GM21515 (cell line): ENCODE measurements around the gene ZNF500.
"Not testable (repeated sequence)": the region's sequence is repeated elsewhere in the genome, so short reads cannot be mapped to it uniquely, and the experiment has no call there.

ENCODE experiments used
- ATAC-seq: cut with Tn5 transposase; IDR thresholded peaks from one replicate; pipeline ENCODE4 v1.9.1; 2021; ENCODE audit not compliant: unreplicated experiment

ZNF500 gene

GRCh38 chr16:4796982-4797804 is 30.2 kb upstream of the ZNF500 start:
- ATAC-seq = no peak

GRCh38 chr16:4795828-4796572 is 29.0 kb upstream of the ZNF500 start:
- no peak for ATAC-seq

DNA sequence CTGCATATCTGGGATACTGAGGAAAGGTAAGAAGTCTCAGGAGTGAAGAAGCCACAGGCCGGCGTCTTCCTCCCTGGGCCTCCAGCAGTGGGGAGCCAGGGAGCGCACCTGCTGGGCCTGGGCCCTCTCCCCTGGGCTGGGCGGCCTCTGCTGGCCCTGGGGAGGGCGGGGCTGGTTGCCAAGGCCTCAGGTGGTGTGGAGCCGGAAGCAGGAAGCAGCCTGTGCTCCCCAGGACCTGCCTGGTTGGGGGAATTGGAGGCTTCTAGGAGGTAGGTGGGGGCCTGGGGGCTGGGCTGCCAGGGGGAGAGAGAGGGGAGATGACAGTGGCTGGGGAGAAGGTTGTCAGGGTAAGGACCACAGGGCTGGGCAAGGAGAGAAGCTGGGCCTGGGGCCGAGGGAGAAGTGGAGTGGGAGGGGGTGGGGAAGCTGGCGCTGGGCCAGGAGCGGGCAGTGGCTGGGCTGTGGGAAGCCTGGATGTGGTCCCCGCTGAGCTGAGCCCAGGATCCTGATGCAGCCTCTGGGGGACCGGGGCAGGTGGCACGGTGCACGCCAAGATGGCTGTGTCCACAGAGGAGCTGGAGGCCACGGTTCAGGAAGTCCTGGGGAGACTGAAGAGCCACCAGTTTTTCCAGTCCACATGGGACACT is 28.3 kb upstream of the ZNF500 start, which contains the start of gene SMIM22:
Gene SMIM22, plus strand, starts transcription at position 189 of the 647 bp plus-strand sequence. Its CDS starts 366 bp downstream, at position 555.
- no peak for ATAC-seq

GRCh38 chr16:4792951-4793513 is 26.1 kb upstream of the ZNF500 start:
- no peak for ATAC-seq

- ATAC-seq = no peak
Measured at GRCh38 chr16:4790871-4791270, 23.9 kb upstream of the ZNF500 start.

DNA sequence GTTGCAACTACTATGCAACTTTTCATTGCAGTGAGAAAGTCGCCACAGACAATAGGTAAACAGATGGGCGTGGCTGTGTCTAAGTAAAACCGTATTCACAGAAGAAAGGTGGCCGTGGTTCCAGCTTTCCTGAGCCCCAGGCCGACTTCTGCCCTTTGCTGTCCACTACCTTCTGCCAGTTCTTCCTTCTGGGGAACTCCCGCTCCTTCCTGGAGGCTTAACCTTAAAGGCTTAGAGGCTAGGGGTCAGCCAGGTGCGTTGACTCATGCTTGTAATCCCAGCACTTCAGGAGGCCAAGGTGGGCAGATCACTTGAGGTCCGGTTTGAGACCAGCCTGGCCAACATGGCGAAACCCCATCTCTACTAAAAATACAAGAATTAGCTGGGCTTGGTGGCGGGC is 23.3 kb upstream of the ZNF500 start:
- no peak for ATAC-seq

GRCh38 chr16:4788910-4789309 is 21.9 kb upstream of the ZNF500 start:
- ATAC-seq = no peak

DNA sequence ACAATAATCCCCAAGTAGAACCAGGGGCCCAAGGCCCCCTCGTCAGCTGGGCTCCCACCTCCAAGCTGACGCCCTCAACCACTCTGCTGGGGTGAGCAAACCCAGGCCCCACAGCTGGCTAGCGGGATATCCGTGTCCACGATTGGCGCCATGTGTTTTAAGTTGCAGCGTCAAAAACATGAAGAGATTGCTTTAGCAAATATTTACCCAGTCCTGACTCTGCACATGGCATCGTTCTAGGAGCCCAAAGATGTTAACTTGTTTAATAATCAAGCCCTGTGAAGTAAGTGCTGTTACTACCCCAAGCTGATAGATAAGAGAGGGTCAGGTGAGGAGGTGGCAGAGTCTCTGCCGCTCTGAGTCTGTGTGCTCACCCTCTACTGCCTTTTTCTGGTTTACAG is 21.5 kb upstream of the ZNF500 start:
- ATAC-seq = no peak

DNA sequence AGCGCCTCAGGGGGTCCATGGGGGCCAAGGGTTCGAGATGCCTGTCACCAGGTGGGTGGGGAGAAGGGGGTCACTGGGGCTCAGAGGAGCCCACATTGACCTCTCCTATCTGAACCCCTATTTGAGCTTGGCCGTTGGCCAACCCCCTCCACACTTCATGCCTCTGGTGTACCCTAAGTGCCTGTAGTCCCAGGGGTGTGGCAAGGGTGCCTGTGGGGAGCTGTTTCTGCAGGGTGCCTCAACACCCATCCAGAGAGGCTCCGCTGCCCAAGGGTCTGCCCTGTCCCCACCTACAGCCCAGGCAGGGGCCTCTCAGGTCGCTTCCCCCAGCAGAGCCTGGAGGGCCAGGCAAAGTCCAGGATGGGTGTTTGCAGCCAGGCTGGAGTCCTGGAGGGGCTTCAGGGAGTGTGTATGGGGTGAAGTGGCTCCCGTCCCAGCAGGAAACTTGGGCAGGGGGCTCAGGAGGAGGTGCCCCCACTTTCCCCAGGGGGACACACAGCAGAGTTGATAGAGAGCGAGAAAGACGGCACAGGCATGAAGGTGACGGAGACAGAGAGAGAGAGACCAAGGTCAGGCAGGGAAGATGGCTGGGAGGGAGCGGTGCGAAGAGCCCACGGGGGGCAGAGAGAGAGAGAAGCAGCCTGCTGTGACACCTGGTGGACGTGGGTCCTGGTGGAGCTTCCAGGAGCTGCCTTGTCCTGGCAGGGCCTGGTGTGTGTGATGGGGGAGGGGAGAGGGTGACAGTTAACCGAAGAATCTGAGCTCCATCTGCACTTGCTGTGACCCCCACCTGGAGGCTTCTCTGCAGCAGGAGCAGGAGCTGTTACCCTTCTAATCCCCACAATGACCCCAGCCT is 20.9 kb upstream of the ZNF500 start, which contains the start of gene SEPTIN12:
Gene SEPTIN12, minus strand, starts transcription at position 719 of the 856 bp plus-strand sequence. Its CDS starts 700 bp downstream, at position 19.
- no peak for ATAC-seq

DNA sequence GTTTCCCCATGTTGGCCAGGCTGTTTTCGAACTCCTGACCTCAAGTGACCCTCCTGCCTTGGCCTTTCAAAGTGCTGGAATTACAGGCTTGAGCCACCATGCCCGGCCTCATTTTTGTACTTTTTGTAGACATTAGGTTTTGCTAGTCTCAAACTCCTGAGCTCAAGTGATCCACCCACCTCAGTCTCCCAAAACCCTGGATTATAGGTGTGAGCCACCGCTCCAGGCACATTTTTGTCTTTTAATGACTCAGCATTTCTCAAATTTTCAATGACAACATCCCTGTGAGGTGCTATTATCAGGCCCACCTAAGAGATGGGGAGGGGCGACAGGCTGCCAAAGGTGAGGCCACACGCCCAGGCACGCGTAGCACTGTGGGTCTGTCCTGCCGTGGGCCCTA is 20.1 kb upstream of the ZNF500 start:
- no peak for ATAC-seq

- no peak for ATAC-seq
Measured at GRCh38 chr16:4785758-4786433, 18.9 kb upstream of the ZNF500 start.

GRCh38 chr16:4784444-4784987 is 17.6 kb upstream of the ZNF500 start:
- not testable (repeated sequence) for ATAC-seq

DNA sequence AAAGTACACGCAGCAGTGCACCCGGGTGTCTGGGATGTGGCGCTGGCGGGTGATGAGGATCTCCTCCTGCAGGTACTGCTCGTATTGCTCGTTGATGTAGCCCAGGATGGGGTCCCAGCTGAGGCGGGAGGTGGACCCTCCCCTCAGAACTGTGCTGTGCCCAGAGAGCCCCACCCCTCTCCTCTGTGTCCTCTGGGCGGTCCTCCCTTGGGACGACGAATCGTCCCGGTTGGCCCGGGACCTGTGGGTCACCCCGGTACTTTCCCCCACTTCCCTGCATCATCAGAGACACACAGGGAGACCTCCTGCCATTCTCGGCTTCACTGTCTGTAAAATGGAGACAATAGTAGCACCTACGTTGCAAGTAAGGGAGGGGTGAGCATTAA is 17.0 kb upstream of the ZNF500 start:
- no peak for ATAC-seq

- ATAC-seq = no peak
Measured at GRCh38 chr16:4783251-4783950, 16.4 kb upstream of the ZNF500 start.

DNA sequence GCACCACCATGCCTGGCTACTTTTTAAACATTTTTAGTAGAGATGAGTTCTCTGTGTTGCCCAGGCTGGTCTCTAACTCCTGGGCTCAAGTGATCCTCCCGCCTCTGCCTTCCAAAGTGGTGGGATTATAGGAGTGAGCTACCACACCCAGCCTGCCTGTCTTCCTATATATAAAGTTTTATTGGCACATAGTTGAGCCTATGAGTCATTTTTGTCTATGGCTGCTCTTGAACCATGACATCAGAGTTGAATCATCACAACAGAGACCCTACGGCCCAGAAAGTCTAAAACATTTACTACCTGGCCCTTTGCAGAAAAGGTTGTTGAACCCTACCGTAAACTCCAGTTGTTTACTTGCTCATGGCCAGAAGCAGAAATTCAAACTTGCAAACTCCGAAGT is 13.3 kb upstream of the ZNF500 start:
- no peak for ATAC-seq

DNA sequence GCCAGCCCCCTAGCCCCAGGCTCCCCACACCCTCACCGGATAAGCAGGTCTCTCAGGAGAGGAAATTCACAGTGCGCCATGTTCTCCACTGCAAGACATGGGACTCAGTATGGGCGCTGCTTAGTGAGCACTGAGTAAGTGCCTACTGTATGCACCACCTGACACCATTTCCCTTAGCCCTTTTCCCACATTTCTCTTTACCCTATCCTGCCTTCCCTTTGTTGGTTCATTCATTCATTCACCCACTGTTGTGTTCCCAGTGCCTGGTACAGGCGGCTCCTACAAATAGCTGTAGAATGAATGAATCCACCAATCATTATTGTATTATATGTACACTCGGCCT is 11.1 kb upstream of the ZNF500 start:
- ATAC-seq = no peak

- no peak for ATAC-seq
Measured at GRCh38 chr16:4777339-4778049, 10.5 kb upstream of the ZNF500 start.

DNA sequence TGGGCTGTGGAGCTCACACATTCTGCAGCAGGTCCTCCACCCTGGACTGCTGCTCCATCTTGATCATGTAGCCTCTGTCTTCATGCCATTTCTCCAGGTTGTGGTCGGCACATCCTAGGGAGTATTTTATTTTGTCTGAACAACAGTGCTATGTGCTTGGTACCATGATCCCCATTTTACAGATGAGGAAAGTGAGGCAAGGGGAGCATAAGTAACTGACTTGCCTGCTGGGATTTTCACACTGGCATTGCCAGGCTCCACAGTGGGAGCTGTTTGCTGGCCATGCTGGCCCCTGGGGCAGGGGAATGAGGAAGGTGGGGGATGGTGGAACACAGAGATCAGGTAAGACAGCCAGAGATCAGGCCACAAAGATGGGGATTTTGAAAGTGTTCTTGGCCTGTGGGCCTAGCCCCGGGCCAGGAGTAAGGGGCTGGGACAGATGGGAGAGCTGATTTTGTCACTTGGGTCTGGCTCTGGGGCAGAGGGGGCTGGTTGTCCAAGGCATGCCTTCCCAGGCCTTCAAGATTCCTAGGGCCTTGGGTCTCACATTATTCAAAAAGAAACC is 9.3 kb upstream of the ZNF500 start:
- ATAC-seq = no peak
